Measurements from ENCODE around the gene PRKD3. TPM values are rescaled to one million over a fixed set of nuclear protein-coding genes. Genes with fewer than 3 reads are reported as not detected.

PRKD3 gene
- total RNA-seq, 4 donors from 2014 or later, result 31.8 to 47.3 (median 36.3) TPM

DNA sequence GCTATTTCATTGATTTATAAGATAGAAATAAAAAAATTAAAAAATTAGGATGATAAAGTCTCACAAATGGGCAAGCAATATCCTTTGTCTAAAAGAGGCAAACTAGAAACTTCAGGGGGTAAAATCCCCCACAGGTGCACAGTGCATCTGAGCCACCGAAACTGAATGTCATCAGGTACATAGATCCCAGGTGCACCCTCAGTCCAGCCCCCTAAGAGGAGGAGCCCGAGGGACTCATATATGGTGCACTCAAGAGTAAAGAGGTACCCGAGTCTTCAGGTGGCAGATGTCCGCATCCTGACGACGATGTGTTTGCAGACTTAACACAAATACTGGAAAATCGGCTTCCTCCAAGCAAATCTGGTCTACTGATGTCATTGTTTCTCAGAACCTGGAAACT lies 31.1 kb upstream of the PRKD3 start:
- no peaks in the 10 kb centered on the region for H3K9me3 ChIP-seq
- DNase-seq (ENCODE audit: extremely low spot score), result no peak
- no peak for TF ChIP-seq EP300 (IDR thresholded peaks at IDR 0.05)
- no peak for TF ChIP-seq POLR2A (IDR thresholded peaks at IDR 0.05; ENCODE audit: low read depth)
- no peak for TF ChIP-seq POLR2AphosphoS5 (IDR thresholded peaks at IDR 0.05)
- TF ChIP-seq, protein P1, sequence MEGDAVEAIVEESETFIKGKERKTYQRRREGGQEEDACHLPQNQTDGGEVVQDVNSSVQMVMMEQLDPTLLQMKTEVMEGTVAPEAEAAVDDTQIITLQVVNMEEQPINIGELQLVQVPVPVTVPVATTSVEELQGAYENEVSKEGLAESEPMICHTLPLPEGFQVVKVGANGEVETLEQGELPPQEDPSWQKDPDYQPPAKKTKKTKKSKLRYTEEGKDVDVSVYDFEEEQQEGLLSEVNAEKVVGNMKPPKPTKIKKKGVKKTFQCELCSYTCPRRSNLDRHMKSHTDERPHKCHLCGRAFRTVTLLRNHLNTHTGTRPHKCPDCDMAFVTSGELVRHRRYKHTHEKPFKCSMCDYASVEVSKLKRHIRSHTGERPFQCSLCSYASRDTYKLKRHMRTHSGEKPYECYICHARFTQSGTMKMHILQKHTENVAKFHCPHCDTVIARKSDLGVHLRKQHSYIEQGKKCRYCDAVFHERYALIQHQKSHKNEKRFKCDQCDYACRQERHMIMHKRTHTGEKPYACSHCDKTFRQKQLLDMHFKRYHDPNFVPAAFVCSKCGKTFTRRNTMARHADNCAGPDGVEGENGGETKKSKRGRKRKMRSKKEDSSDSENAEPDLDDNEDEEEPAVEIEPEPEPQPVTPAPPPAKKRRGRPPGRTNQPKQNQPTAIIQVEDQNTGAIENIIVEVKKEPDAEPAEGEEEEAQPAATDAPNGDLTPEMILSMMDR (IDR thresholded peaks at IDR 0.05), result no peak
- H3K4me3 ChIP-seq, result no peak overlapping the region
- H3K27ac ChIP-seq (replicated peaks in 1 of 4), result no peak overlapping the region
- intact Hi-C loops (cut with DNase I), result no loop called here
- 93% methylated on average over 7 of the region's 7 CpGs for whole genome bisulfite sequencing
- no peaks in the 10 kb centered on the region for H3K27me3 ChIP-seq
- no peaks in the 10 kb centered on the region for H3K36me3 ChIP-seq
- H3K4me1 ChIP-seq, result no peaks in the 10 kb centered on the region

GRCh38 chr2:37354531-37354930 lies 29.9 kb upstream of the PRKD3 start:
- TF ChIP-seq EP300 (IDR thresholded peaks at IDR 0.05) (no peak), POLR2A (IDR thresholded peaks at IDR 0.05; ENCODE audit: low read depth) (no peak), POLR2AphosphoS5 (IDR thresholded peaks at IDR 0.05) (no peak)
- TF ChIP-seq, protein P1 (IDR thresholded peaks at IDR 0.05), result no peak
- WGBS, result 90% methylated on average over 3 of the region's 3 CpGs
- H3K9me3 ChIP-seq, result no peaks in the 10 kb centered on the region
- no peaks in the 10 kb centered on the region for H3K36me3 ChIP-seq
- no peaks in the 10 kb centered on the region for H3K4me1 ChIP-seq
- H3K4me3 ChIP-seq, result no peak overlapping the region
- H3K27ac ChIP-seq (replicated peaks in 1 of 4), result no peak overlapping the region
- H3K27me3 ChIP-seq, result no peaks in the 10 kb centered on the region
- no peak for DNase-seq (ENCODE audit: extremely low spot score)
- intact Hi-C loops (cut with DNase I), result no loop called here

GRCh38 chr2:37350034-37350433 lies 25.4 kb upstream of the PRKD3 start:
- H3K27me3 ChIP-seq, result no peaks in the 10 kb centered on the region
- H3K9me3 ChIP-seq, result no peaks in the 10 kb centered on the region
- TF ChIP-seq EP300 (IDR thresholded peaks at IDR 0.05) (no peak), POLR2A (IDR thresholded peaks at IDR 0.05; ENCODE audit: low read depth) (no peak), POLR2AphosphoS5 (IDR thresholded peaks at IDR 0.05) (no peak)
- TF ChIP-seq, protein P1 (IDR thresholded peaks at IDR 0.05), result no peak
- 67% methylated on average over 3 of the region's 3 CpGs for WGBS
- H3K36me3 ChIP-seq, result no peaks in the 10 kb centered on the region
- no peak for DNase-seq (ENCODE audit: extremely low spot score)
- H3K27ac ChIP-seq (replicated peaks in 1 of 4), result no peak overlapping the region
- H3K4me1 ChIP-seq, result peaks cover 4% of the 10 kb centered on the region in 4 donors
- no peak overlapping the region for H3K4me3 ChIP-seq
- intact Hi-C loops (cut with DNase I), result no loop called here

GRCh38 chr2:37349231-37349860 lies 24.7 kb upstream of the PRKD3 start:
- H3K27me3 ChIP-seq, result no peaks in the 10 kb centered on the region
- WGBS, result 78% methylated on average over 3 of the region's 3 CpGs
- H3K36me3 ChIP-seq, result no peaks in the 10 kb centered on the region
- H3K4me1 ChIP-seq, result peaks cover 5 to 11% (median 11%) of the 10 kb centered on the region in 4 donors
- no peak overlapping the region for H3K4me3 ChIP-seq
- no peak for TF ChIP-seq EP300 (IDR thresholded peaks at IDR 0.05)
- TF ChIP-seq, protein P1 (IDR thresholded peaks at IDR 0.05), result no peak
- no peak for TF ChIP-seq POLR2AphosphoS5 (IDR thresholded peaks at IDR 0.05)
- TF ChIP-seq POLR2A (IDR thresholded peaks at IDR 0.05; ENCODE audit: low read depth), result no peak
- no peak for DNase-seq (ENCODE audit: extremely low spot score)
- no peak overlapping the region for H3K27ac ChIP-seq (replicated peaks in 1 of 4)
- no peaks in the 10 kb centered on the region for H3K9me3 ChIP-seq
- intact Hi-C loops (cut with DNase I), result no loop called here

DNA sequence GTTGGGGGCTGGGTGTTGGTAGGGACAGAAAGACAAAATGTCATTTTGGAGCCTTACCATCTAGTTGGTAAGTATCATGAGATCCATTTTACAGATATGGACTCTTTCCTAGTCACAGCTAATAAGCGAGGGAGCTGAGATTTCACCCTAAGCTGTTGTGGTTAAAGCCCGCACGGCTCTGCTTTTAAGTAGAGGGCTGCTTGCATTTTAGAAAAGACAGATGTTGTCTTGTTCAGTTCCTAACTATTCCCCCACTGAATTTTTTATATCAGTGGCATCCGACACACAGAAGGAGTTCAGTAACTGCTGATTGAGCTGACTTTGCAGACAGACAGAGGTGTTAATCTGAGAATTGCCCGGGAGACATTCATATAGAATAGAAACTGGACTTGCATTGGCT lies 23.5 kb upstream of the PRKD3 start:
- intact Hi-C loops (cut with DNase I), result no loop called here
- TF ChIP-seq POLR2AphosphoS5 (IDR thresholded peaks at IDR 0.05), result no peak
- TF ChIP-seq, protein P1 (IDR thresholded peaks at IDR 0.05), result no peak
- TF ChIP-seq POLR2A (IDR thresholded peaks at IDR 0.05; ENCODE audit: low read depth), result no peak
- TF ChIP-seq EP300 (IDR thresholded peaks at IDR 0.05), result no peak

More for the DNA sequence above, 23.5 kb upstream of the PRKD3 start:
- no peaks in the 10 kb centered on the region for H3K36me3 ChIP-seq
- H3K4me3 ChIP-seq, result no peak overlapping the region
- no peaks in the 10 kb centered on the region for H3K27me3 ChIP-seq
- H3K4me1 ChIP-seq, result peaks cover 14 to 21% (median 19%) of the 10 kb centered on the region in 4 donors
- no peaks in the 10 kb centered on the region for H3K9me3 ChIP-seq
- no peak overlapping the region for H3K27ac ChIP-seq (replicated peaks in 1 of 4)
- no peak for DNase-seq (ENCODE audit: extremely low spot score)
- 78% methylated on average over 5 of the region's 5 CpGs for WGBS

Data from esophagus muscularis mucosa (tissue), 4 donors.